Duodenal mucosa (tissue), 2 donors: Measurements from ENCODE around the gene ZNF3.
A peak's percentile ranks its signal among the peaks of the same experiment; 100 is the strongest.

Source experiments
- H3K27ac ChIP-seq: one replicate; pipeline ENCODE4 v1.7.0; 2013; ENCODE audit warnings: low read depth, low read length
- H3K27me3 ChIP-seq, 2 donors: one replicate each; pipeline ENCODE4 v1.7.0; 2013; ENCODE audit warnings: low read length in 2 of 2, control low read depth in 1 of 2; ENCODE audit not compliant: insufficient read depth in 2 of 2, control insufficient read depth in 1 of 2
- H3K36me3 ChIP-seq, 2 donors: one replicate each; pipeline ENCODE4 v1.7.0; 2013; ENCODE audit warnings: low read length in 2 of 2, control low read depth in 1 of 2; ENCODE audit not compliant: insufficient read depth in 2 of 2, control insufficient read depth in 1 of 2
- H3K4me1 ChIP-seq, 2 donors: one replicate each; pipeline ENCODE4 v1.7.0; 2013; ENCODE audit warnings: low read length in 2 of 2, control low read depth in 1 of 2; ENCODE audit not compliant: insufficient read depth in 2 of 2, control insufficient read depth in 1 of 2
- H3K4me3 ChIP-seq, 2 donors: one replicate each; pipeline ENCODE4 v1.7.0; 2013; ENCODE audit warnings: low read length in 2 of 2, low read depth in 1 of 2
- H3K9ac ChIP-seq, 2 donors: one replicate each; pipeline ENCODE4 v1.7.0; 2013; ENCODE audit warnings: low read length in 2 of 2, low read depth in 1 of 2
- H3K9me3 ChIP-seq, 2 donors: one replicate each; pipeline ENCODE4 v1.7.0; 2013; ENCODE audit warnings: low read length in 2 of 2, control low read depth in 1 of 2; ENCODE audit not compliant: control insufficient read depth in 1 of 2

ZNF3 gene

GRCh38 chr7:100109521-100110163 is 28.1 kb upstream of the ZNF3 start:
- H3K27me3 ChIP-seq, result no peaks in the 10 kb centered on the region
- no peaks in the 10 kb centered on the region for H3K4me1 ChIP-seq
- peaks cover 9 to 81% of the 10 kb centered on the region in 2 donors for H3K36me3 ChIP-seq
- no peak overlapping the region for H3K27ac ChIP-seq
- H3K9ac ChIP-seq, result no peak overlapping the region
- H3K9me3 ChIP-seq, result no peaks in the 10 kb centered on the region
- H3K4me3 ChIP-seq, result no peak overlapping the region

GRCh38 chr7:100107890-100108289 is 26.4 kb upstream of the ZNF3 start:
- no peak overlapping the region for H3K4me3 ChIP-seq

GRCh38 chr7:100107125-100107737 is 25.7 kb upstream of the ZNF3 start:
- Histone ChIP-seq H3K9me3 (no peaks in the 10 kb centered on the region), H3K27ac (no peak overlapping the region), H3K9ac (no peak overlapping the region), H3K27me3 (no peaks in the 10 kb centered on the region), H3K4me3 (no peak overlapping the region), H3K4me1 (peaks cover 5% of the 10 kb centered on the region in 2 donors), H3K36me3 (peaks cover 9 to 75% of the 10 kb centered on the region in 2 donors)

More at GRCh38 chr7:100107890-100108289, 26.4 kb upstream of the ZNF3 start:
- H3K36me3 ChIP-seq, result peaks cover 9 to 79% of the 10 kb centered on the region in 2 donors
- H3K4me1 ChIP-seq, result no peaks in the 10 kb centered on the region
- no peak overlapping the region for H3K9ac ChIP-seq
- no peaks in the 10 kb centered on the region for H3K27me3 ChIP-seq
- H3K27ac ChIP-seq, result no peak overlapping the region
- H3K9me3 ChIP-seq, result no peaks in the 10 kb centered on the region

DNA sequence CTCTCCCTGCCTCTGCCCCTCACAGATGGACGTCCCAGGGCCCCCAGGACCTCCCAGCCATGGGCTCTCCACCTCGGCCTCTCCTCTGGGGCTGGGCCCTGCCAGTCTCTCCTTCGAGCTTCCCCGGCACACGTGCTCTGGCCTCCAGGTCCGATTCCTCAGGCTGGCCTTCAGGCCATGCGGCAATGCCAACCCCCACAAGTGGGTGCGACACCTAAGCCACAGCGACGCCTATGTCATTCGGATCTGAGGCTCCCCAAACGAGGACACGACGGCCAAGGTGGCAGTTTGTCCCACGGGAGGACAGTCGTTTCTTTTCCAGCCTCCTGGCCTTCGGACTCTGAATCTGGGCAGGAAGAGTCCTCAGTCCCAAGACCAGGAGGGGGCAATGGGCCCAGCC is 25.1 kb upstream of the ZNF3 start:
- Histone ChIP-seq H3K27ac (no peak overlapping the region), H3K27me3 (no peaks in the 10 kb centered on the region), H3K36me3 (peaks cover 9 to 73% of the 10 kb centered on the region in 2 donors), H3K4me1 (peaks cover 5 to 7% of the 10 kb centered on the region in 2 donors), H3K9ac (no peak overlapping the region), H3K4me3 (no peak overlapping the region), H3K9me3 (no peaks in the 10 kb centered on the region)

- Histone ChIP-seq H3K9me3 (no peaks in the 10 kb centered on the region), H3K9ac (no peak overlapping the region), H3K36me3 (peaks cover 9 to 63% of the 10 kb centered on the region in 2 donors), H3K27ac (no peak overlapping the region), H3K27me3 (no peaks in the 10 kb centered on the region), H3K4me3 (no peak overlapping the region), H3K4me1 (peaks cover 5 to 7% of the 10 kb centered on the region in 2 donors)
Measured at GRCh38 chr7:100105534-100105933, 24.0 kb upstream of the ZNF3 start.

- H3K9ac ChIP-seq, result no peak overlapping the region
- H3K4me1 ChIP-seq, result peaks cover 12 to 18% of the 10 kb centered on the region in 2 donors
- H3K9me3 ChIP-seq, result no peaks in the 10 kb centered on the region
- no peak overlapping the region for H3K27ac ChIP-seq
- H3K36me3 ChIP-seq, result peaks cover 13 to 60% of the 10 kb centered on the region in 2 donors
- no peaks in the 10 kb centered on the region for H3K27me3 ChIP-seq
- no peak overlapping the region for H3K4me3 ChIP-seq
Measured at GRCh38 chr7:100102950-100103840, 21.7 kb upstream of the ZNF3 start.

DNA sequence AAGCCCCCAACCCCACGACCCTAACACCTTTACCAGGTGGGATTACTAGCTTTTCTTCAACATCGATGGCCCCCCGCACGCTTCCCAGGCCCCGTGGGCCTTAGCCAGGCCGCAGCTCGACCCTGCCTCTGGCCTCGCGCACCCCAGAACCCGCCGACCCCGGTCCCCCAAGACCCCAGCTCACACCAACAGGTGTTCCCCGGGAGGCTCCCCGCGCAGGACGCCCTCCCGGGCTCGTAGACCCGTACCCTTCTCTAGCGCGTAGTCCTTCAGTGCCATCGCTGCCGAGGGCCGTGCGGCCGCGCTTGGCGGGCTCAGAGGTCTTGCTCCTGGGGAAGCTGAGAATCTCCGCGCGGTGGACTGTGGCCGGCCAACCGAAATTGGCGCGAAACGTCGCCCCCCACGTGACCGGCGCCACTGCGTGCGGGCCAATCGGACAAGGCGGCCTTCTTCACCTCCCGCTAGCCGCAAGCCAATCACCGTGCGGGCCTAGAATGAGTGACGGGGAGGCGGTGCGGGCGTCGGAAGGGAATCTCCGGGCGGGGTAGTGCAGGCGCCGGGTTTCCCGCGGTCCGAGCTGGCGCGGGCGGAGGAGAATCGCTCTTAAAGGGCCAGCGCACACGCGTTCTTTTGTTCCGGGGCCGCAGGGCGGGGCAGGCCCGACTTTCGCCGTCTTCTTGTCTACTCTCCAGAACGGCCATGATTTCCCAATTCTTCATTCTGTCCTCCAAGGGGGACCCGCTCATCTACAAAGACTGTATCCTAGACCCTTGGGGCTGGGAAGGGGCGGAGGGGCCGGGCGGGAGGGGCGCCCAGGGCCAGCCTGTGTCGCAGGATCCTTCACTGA is 19.7 kb upstream of the ZNF3 start, which contains the start of the genes AP4M1 and MCM7:
Gene AP4M1 (plus strand): TSS at position 628 of the 847 bp plus-strand sequence. CDS start 72 bp downstream, at position 700.
Gene MCM7 (minus strand): TSS at position 382 of the 847 bp plus-strand sequence. CDS start 103 bp downstream, at position 279.
- H3K4me3 ChIP-seq, result peak within 1 kb of the TSS; percentile 86 to 90
- peak within 1 kb of the TSS; percentile 69 to 77 for H3K9ac ChIP-seq
- no peaks in the 10 kb centered on the region for H3K27me3 ChIP-seq
- no peaks in the 10 kb centered on the region for H3K9me3 ChIP-seq
- peaks cover 27 to 59% of the 10 kb centered on the region in 2 donors for H3K36me3 ChIP-seq
- H3K27ac ChIP-seq, result peak within 1 kb of the TSS; percentile 87
- peaks cover 12 to 18% of the 10 kb centered on the region in 2 donors for H3K4me1 ChIP-seq

DNA sequence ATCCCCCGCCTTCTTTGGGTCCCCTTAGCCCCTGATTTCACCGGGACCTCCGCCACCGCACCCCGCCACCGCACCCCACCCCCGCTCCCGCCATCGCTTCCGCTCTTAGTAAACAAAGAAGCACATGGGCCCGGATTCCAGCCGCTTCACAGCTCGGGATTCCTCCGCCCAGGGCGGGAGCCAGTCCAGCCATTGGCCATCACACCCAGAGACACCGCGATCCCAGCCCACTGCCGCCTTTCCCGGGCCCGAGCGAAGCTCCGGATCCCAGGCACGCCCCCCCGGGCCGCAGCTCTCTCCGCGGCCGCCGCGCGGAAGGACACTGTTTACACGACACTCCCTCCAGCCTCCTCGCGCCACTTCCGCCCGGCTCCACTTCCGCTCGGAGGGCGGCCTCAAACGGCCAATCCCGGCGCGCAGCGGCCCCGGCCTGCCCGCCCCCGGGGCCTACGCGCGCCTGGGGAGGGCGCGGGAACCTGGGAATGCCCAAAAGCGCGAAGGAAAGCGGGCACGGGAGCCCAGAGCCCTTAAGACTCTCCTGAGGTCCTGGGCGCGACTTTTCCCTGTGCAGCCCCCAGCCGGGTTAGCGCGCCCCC is 19.0 kb upstream of the ZNF3 start:
- no peaks in the 10 kb centered on the region for H3K27me3 ChIP-seq

DNA sequence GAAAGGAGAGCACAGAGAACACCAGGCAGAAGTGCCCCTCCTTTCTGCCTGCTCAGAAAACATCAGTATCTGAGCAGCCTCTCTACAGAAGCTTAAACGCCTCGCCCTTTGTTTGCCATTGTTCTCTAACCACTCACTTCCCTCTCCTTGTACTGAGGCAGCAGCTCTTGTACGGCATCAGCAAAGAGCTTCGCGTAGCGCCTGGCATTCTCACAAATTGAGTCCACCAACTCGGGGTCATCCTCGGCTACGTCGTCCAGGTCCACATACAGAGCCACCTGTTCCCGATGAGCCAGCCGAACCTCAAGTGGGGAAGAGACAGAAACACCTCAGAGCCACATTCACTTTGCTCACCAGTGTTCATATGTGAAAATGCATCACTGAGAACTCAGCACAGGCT is 17.9 kb upstream of the ZNF3 start:
- no peaks in the 10 kb centered on the region for H3K9me3 ChIP-seq
- H3K27me3 ChIP-seq, result no peaks in the 10 kb centered on the region
- peaks cover 37 to 61% of the 10 kb centered on the region in 2 donors for H3K36me3 ChIP-seq
- peaks cover 12 to 18% of the 10 kb centered on the region in 2 donors for H3K4me1 ChIP-seq
- no peak overlapping the region for H3K27ac ChIP-seq
- H3K4me3 ChIP-seq, result peak overlapping the region; percentile 86 to 90
- H3K9ac ChIP-seq, result peak overlapping the region; percentile 64 to 69

More for the DNA sequence above, 19.0 kb upstream of the ZNF3 start:
- H3K9ac ChIP-seq, result peak overlapping the region; percentile 69 to 77
- peaks cover 30 to 59% of the 10 kb centered on the region in 2 donors for H3K36me3 ChIP-seq
- peaks cover 12 to 18% of the 10 kb centered on the region in 2 donors for H3K4me1 ChIP-seq
- H3K9me3 ChIP-seq, result no peaks in the 10 kb centered on the region
- peak overlapping the region; percentile 86 to 90 for H3K4me3 ChIP-seq
- peak overlapping the region; percentile 87 for H3K27ac ChIP-seq
